H1 (cell line): ENCODE data around the gene ECE2. TPM values are rescaled to one million over a fixed set of nuclear protein-coding genes. Genes with fewer than 3 reads are reported as not detected.
A peak's percentile ranks its signal among the peaks of the same experiment; 100 is the strongest.

Experiments
- CTCF ChIA-PET: fragments of 300-600 bp; sonication (Branson Sonifier 250); formaldehyde crosslinking; loops from one replicate; lab custom pipeline; 2021; ENCODE audit not compliant: partially characterized antibody; lab: Charles Lee
- POLR2A ChIA-PET: fragments of 300-600 bp; sonication (Branson Sonifier 250); formaldehyde crosslinking; loops from one replicate; lab custom pipeline; 2021; ENCODE audit warnings: inconsistent platforms; ENCODE audit not compliant: partially characterized antibody; lab: Charles Lee
- DNase-seq, 2 experiments: peaks; one replicate each; pipeline versions ENCODE4 v3.0.0 to v3.0.0-alpha.2; 2010 to 2022; ENCODE audit warnings: low spot score in 2 of 2, low read depth in 1 of 2, mixed read lengths in 1 of 2
- FAIRE-seq: peaks from 2 replicates; lab custom pipeline; 2011; peaks lifted over from hg19 to GRCh38; lab: Jason Lieb, UNC
- H2AFZ ChIP-seq: 2 replicates; pipeline ENCODE4 v1.8.1; 2012; ENCODE audit warnings: low read length, inconsistent platforms
- H2AK5ac ChIP-seq: 2 replicates; pipeline ENCODE4 v1.6.1; 2013; ENCODE audit warnings: low read depth, low read length
- H2BK120ac ChIP-seq: replicated peaks from 2 replicates; pipeline ENCODE3; 2013; ENCODE audit warnings: low read depth, low read length, inconsistent platforms
- H2BK12ac ChIP-seq: 2 replicates; pipeline ENCODE4 v1.6.1; 2013; ENCODE audit warnings: low read depth, low read length
- H2BK15ac ChIP-seq: 2 replicates; pipeline ENCODE4 v1.6.1; 2013; ENCODE audit warnings: low read length
- H2BK20ac ChIP-seq: 2 replicates; pipeline ENCODE4 v1.6.1; 2013; ENCODE audit warnings: low read length
- H2BK5ac ChIP-seq: 2 replicates; pipeline ENCODE4 v1.6.1; 2013; ENCODE audit warnings: low read depth, low read length
- H3K14ac ChIP-seq: 2 replicates; pipeline ENCODE4 v1.6.1; 2013; ENCODE audit warnings: inconsistent platforms; ENCODE audit not compliant: insufficient read length
- H3K18ac ChIP-seq: 2 replicates; pipeline ENCODE4 v1.6.1; 2013; ENCODE audit warnings: low read length; ENCODE audit errors: extremely low read depth
- H3K23ac ChIP-seq: 2 replicates; pipeline ENCODE4 v1.6.1; 2013; ENCODE audit warnings: inconsistent platforms; ENCODE audit not compliant: insufficient read length
- H3K23me2 ChIP-seq: 2 replicates; pipeline ENCODE4 v1.6.1; 2013; ENCODE audit warnings: low read depth, low read length
- H3K27ac ChIP-seq: 2 replicates; pipeline ENCODE4 v1.6.1; 2011; ENCODE audit warnings: low read depth, low read length, inconsistent platforms
- H3K27me3 ChIP-seq, 4 experiments: replicated peaks in 1 of 4; 1 replicate in 1 of 4; 2 replicates in 3 of 4; pipeline versions ENCODE4 v1.6.1 to v1.8.1; 2011 to 2013; ENCODE audit warnings: low read length in 3 of 4, mild to moderate bottlenecking in 3 of 4, inconsistent platforms in 2 of 4, mixed read lengths in 2 of 4, moderate library complexity in 1 of 4; ENCODE audit not compliant: control insufficient read depth in 3 of 4, insufficient read depth in 3 of 4; ENCODE audit errors: extremely low read depth in 1 of 4
- H3K36me3 ChIP-seq, 4 experiments: 2 replicates each; pipeline versions ENCODE4 v1.6.1 to v1.8.1; 2011 to 2013; ENCODE audit warnings: mild to moderate bottlenecking in 4 of 4, low read length in 3 of 4, moderate library complexity in 2 of 4, control low read depth in 1 of 4, inconsistent platforms in 1 of 4; ENCODE audit not compliant: insufficient read depth in 4 of 4, control insufficient read depth in 2 of 4
- H3K4ac ChIP-seq: replicated peaks from 2 replicates; pipeline ENCODE3; 2013; ENCODE audit warnings: low read length, low read depth, mixed read lengths, inconsistent platforms; ENCODE audit not compliant: insufficient read length
- H3K4me1 ChIP-seq, 4 experiments: replicated peaks in 1 of 4; 1 replicate in 1 of 4; 2 replicates in 3 of 4; pipeline versions ENCODE4 v1.6.1 to v1.8.1; 2011 to 2013; ENCODE audit warnings: low read length in 3 of 4, inconsistent platforms in 2 of 4, mixed read lengths in 1 of 4; ENCODE audit not compliant: insufficient read depth in 4 of 4, control insufficient read depth in 3 of 4
- H3K4me2 ChIP-seq, 2 experiments: 2 replicates each; pipeline versions ENCODE4 v1.6.1 to v1.8.1; 2011 to 2013; ENCODE audit warnings: low read depth in 2 of 2, low read length in 2 of 2, control low read depth in 1 of 2, inconsistent platforms in 1 of 2, mild to moderate bottlenecking in 1 of 2; ENCODE audit not compliant: insufficient read depth in 1 of 2
- H3K4me3 ChIP-seq, 4 experiments: fragments of 200-600, 300-600 bp in 1 of 4; sonication (generic), shearing (Covaris generic), sonication (Bioruptor Twin) in 1 of 4; 2 replicates each; pipeline versions ENCODE4 v1.5.1 to v1.8.1; 2011 to 2016; ENCODE audit warnings: low read length in 4 of 4, low read depth in 3 of 4, control low read depth in 2 of 4, inconsistent platforms in 2 of 4, mild to moderate bottlenecking in 2 of 4, mixed read lengths in 1 of 4, moderate library complexity in 1 of 4; ENCODE audit not compliant: insufficient read depth in 2 of 4; ENCODE audit errors: extremely low read depth in 1 of 4
- H3K56ac ChIP-seq: replicated peaks from 2 replicates; pipeline ENCODE3; 2013; ENCODE audit warnings: low read depth, mild to moderate bottlenecking, mixed read lengths, low read length, inconsistent platforms; ENCODE audit not compliant: insufficient read length
- H3K79me1 ChIP-seq: 2 replicates; pipeline ENCODE4 v1.6.1; 2013; ENCODE audit warnings: low read depth, low read length, control low read depth
- H3K79me2 ChIP-seq, 2 experiments: 2 replicates each; pipeline versions ENCODE4 v1.6.1 to v1.8.1; 2012 to 2013; ENCODE audit warnings: low read length in 2 of 2, mild to moderate bottlenecking in 2 of 2, inconsistent platforms in 1 of 2; ENCODE audit not compliant: insufficient read depth in 2 of 2, control insufficient read depth in 1 of 2
- H3K9ac ChIP-seq, 4 experiments: replicated peaks in 1 of 4; 1 replicate in 1 of 4; 2 replicates in 3 of 4; pipeline versions ENCODE4 v1.6.1 to v1.8.1; 2011 to 2013; ENCODE audit warnings: low read depth in 3 of 4, low read length in 3 of 4, control low read depth in 2 of 4, mild to moderate bottlenecking in 2 of 4, moderate library complexity in 2 of 4, inconsistent platforms in 1 of 4; ENCODE audit errors: extremely low read depth in 1 of 4
- H3K9me3 ChIP-seq, 2 experiments: 2 replicates each; pipeline versions ENCODE4 v1.6.1 to v1.8.1; 2012 to 2013; ENCODE audit warnings: mild to moderate bottlenecking in 2 of 2, moderate library complexity in 2 of 2, control low read depth in 1 of 2, inconsistent platforms in 1 of 2, low read depth in 1 of 2, low read length in 1 of 2, mixed read lengths in 1 of 2; ENCODE audit not compliant: insufficient read depth in 2 of 2
- H4K20me1 ChIP-seq, 2 experiments: replicated peaks in 1 of 2; 2 replicates each; pipeline versions ENCODE3 to v1.8.1; 2011 to 2013; ENCODE audit warnings: inconsistent platforms in 2 of 2, low read length in 2 of 2, mild to moderate bottlenecking in 1 of 2; ENCODE audit not compliant: insufficient read depth in 2 of 2, control insufficient read depth in 1 of 2
- H4K5ac ChIP-seq: 2 replicates; pipeline ENCODE4 v1.6.1; 2013; ENCODE audit warnings: low read length, low read depth, mixed read lengths, inconsistent platforms; ENCODE audit not compliant: insufficient read length
- H4K8ac ChIP-seq: 2 replicates; pipeline ENCODE4 v1.8.0; 2013; ENCODE audit warnings: mild to moderate bottlenecking, moderate library complexity, low read length, inconsistent platforms; ENCODE audit not compliant: insufficient read depth; ENCODE audit errors: extremely low read depth
- H4K91ac ChIP-seq: replicated peaks from 2 replicates; pipeline ENCODE3; 2013; ENCODE audit warnings: low read length, mixed read lengths, inconsistent platforms; ENCODE audit not compliant: insufficient read length
- CTCF ChIP-seq, 3 experiments: IDR thresholded peaks; 1 replicate in 2 of 3; 2 replicates in 1 of 3; pipeline versions ENCODE4 v1.5.1 to v1.6.1; 2011; ENCODE audit warnings: low read length in 3 of 3, mild to moderate bottlenecking in 3 of 3, inconsistent platforms in 2 of 3, low read depth in 1 of 3, moderate library complexity in 1 of 3; ENCODE audit not compliant: insufficient read depth in 1 of 3; ENCODE audit errors: control extremely low read depth in 1 of 3
- EGR1 ChIP-seq: IDR thresholded peaks from 2 replicates; pipeline ENCODE4 v1.6.1; 2011; ENCODE audit warnings: low read depth, low read length, borderline replicate concordance
- PHF8 ChIP-seq: fragments of 200-600 bp; sonication (generic); conservative IDR thresholded peaks from 2 replicates; pipeline ENCODE4 v1.7.1; 2012; ENCODE audit warnings: low read depth, mild to moderate bottlenecking, inconsistent platforms, low read length, moderate library complexity
- RXRA ChIP-seq: IDR thresholded peaks from 2 replicates; pipeline ENCODE4 v1.6.1; 2011; ENCODE audit warnings: low read depth, mild to moderate bottlenecking, low read length, moderate library complexity; ENCODE audit not compliant: insufficient read depth
- WGBS, 2 experiments: shearing (Covaris generic) in 1 of 2; methylation state at CpG; one replicate each; pipeline versions ENCODE4 v1.1.6 to v1.1.7; 2013 to 2015; ENCODE audit warnings: low lambda C conversion rate in 2 of 2, mixed read lengths in 2 of 2, inconsistent platforms in 1 of 2, low coverage in 1 of 2, missing lambda C conversion rate in 1 of 2; ENCODE audit not compliant: insufficient replicate concordance in 2 of 2, insufficient coverage in 1 of 2, insufficient read length in 1 of 2; ENCODE audit errors: extremely low coverage in 1 of 2, missing lambda C conversion rate in 1 of 2; 5-methylcytosine and 5-hydroxymethylcytosine counted together
- polyA plus RNA-seq, 7 experiments: library from polyadenylated mRNA; depleted of rRNA in 3 of 7; stranded (reverse) in 5 of 7; unstranded in 2 of 7; fragments of >200 nt in 5 of 7; fragments of 200-250 nt in 2 of 7; gene quantifications; 1 replicate in 5 of 7; 2 replicates in 1 of 7; 4 replicates in 1 of 7; pipeline versions ENCODE4 v1.2.1 to v1.2.3, GENCODE V29; 2011 to 2013; ENCODE audit warnings: missing spikeins in 2 of 7, mixed read lengths in 2 of 7
- total RNA-seq: library from RNA; stranded (reverse); fragmentation: NEBNext Ultra II Directional; extraction: Animal tissue kit (Norgen Biotek cat#: 25700); gene quantifications from 2 replicates; pipeline ENCODE4 v1.2.1, GENCODE V29; 2021

Gene ECE2
- total and polyA plus RNA-seq, 2 of the 8 experiments (the other 6 are each of a cell fraction or from before 2014, with no cell fraction given) = 0.44 to 0.86 TPM

GRCh38 chr3:184261270-184261853, 14.5 kb upstream of the ECE2 start, which contains the start of gene CAMK2N2:
Gene CAMK2N2 (minus strand): TSS chr3:184261553. CDS start chr3:184261285, 268 bp downstream.
- POLR2A ChIA-PET = interaction anchor here (0.6 to 3.1 kb wide), 8 partner anchors 12 to 127 kb away, joined by 3 to 9 read pairs (median 6); partner anchors contain the start of genes ABCF3, EEF1AKMT4, EIF2B5 and FAM131A
- peaks cover 7 to 50% (median 38%) of the 10 kb centered on the region in 4 experiments for H3K27me3 ChIP-seq
- WGBS, 2 experiments = 0% methylated on average over 5 of the region's 67 CpGs; no CpG with 5 or more reads in 1 of the 2 experiments
- no peak within 1 kb of the TSS for H2BK20ac ChIP-seq
- H2BK15ac ChIP-seq = 0 out of 2 replicates have a peak within 1 kb of the TSS, but pooled peaks have one; percentile 72
- H2AK5ac ChIP-seq = no peak within 1 kb of the TSS
- peaks cover 22% of the 10 kb centered on the region for H3K23me2 ChIP-seq
- H4K20me1 ChIP-seq = peaks cover 13 to 19% of the 10 kb centered on the region in 2 experiments
- no peak within 1 kb of the TSS for H3K4ac ChIP-seq
- no peaks in the 10 kb centered on the region for H3K9me3 ChIP-seq
- no peak within 1 kb of the TSS for H3K23ac ChIP-seq
- peak within 1 kb of the TSS; percentile 60 for H3K18ac ChIP-seq
- H4K5ac ChIP-seq = no peak within 1 kb of the TSS
- peak within 1 kb of the TSS; percentile 36 to 84 (median 74) for H3K4me3 ChIP-seq
- peak within 1 kb of the TSS; percentile 95 for H2AFZ ChIP-seq
- FAIRE-seq = no peak
- no peaks in the 10 kb centered on the region for H3K79me2 ChIP-seq
- H3K56ac ChIP-seq = no peak within 1 kb of the TSS
- peak; percentile 15; the same call in 1 of the 2 replicates for TF ChIP-seq EGR1
- TF ChIP-seq RXRA = no peak
- no peak for TF ChIP-seq PHF8
- TF ChIP-seq CTCF (IDR thresholded peaks at IDR 0.05; ENCODE audit: control extremely low read depth in 1 of 3, insufficient read depth in 1 of 3, low read depth in 1 of 3, low read length in 3 of 3) = no peak
- TF ChIP-seq, all 59 proteins: peak for 1
- Histone ChIP-seq H2BK5ac (peak within 1 kb of the TSS; percentile 52; the same call in 1 of the 2 replicates), H3K27ac (no peak within 1 kb of the TSS), H4K91ac (peak within 1 kb of the TSS; percentile 66), H3K4me1 (peaks cover 0 to 17% (median 8%) of the 10 kb centered on the region in 4 experiments; a peak in 4 of 7 replicates), H2BK12ac (peak within 1 kb of the TSS; percentile 39; the same call in 1 of the 2 replicates), H3K4me2 (peak within 1 kb of the TSS; percentile 89 to 100), H3K79me1 (no peaks in the 10 kb centered on the region), H3K14ac (no peak within 1 kb of the TSS), H2BK120ac (no peak within 1 kb of the TSS), H4K8ac (peak within 1 kb of the TSS; percentile 38; the same call in 1 of the 2 replicates), H3K36me3 (no peaks in the 10 kb centered on the region), H3K9ac (peak within 1 kb of the TSS in 3 of 4 experiments; percentile 45 to 62 (median 55); a peak in 4 of 7 replicates)
- DNase-seq = peak in 1 of 2 experiments; percentile 88
- CTCF ChIA-PET = interaction anchor here (1.0 to 14.0 kb wide), 8 partner anchors 11 to 39 kb away, joined by 3 to 136 read pairs (median 6); partner anchors contain the start of genes EEF1AKMT4 and VWA5B2
